HepG2 (cell line): ENCODE data around the gene STX8. TPM values are rescaled to one million over a fixed set of nuclear protein-coding genes. Genes with fewer than 3 reads are reported as not detected.

ENCODE experiments used
- ATAC-seq: fragments of 200-7000 bp; cut with Tn5 transposase; 3 replicates; pipeline ENCODE4 v1.9.1; 2020; ENCODE audit warnings: mild to moderate bottlenecking, moderate library complexity
- BruUV-seq: library from RNA; stranded (reverse); fragments of 400-500 nt; replicated peaks from 2 replicates; lab custom pipeline; 2021; lab: Mats Ljungman, UMichigan
- CTCF ChIA-PET: fragments of 300-600 bp; formaldehyde crosslinking; extraction: SDS; loops from one replicate; lab custom pipeline; 2021; ENCODE audit warnings: low total read pairs, inconsistent platforms, low intra/inter-chr PET ratio; lab: Yijun Ruan, JAX
- POLR2A ChIA-PET: fragments of 350-600 bp; sonication (Branson Sonifier 250); formaldehyde crosslinking; loops from one replicate; lab custom pipeline; 2020; ENCODE audit warnings: antibody characterized with exemption, inconsistent platforms; lab: Yijun Ruan, JAX
- DNase-seq: peaks from one replicate; pipeline ENCODE4 v3.0.0-alpha.2; 2015; ENCODE audit warnings: low spot score
- FAIRE-seq: peaks from 3 replicates; lab custom pipeline; 2011; peaks lifted over from hg19 to GRCh38; lab: Jason Lieb, UNC
- H2AFZ ChIP-seq: one replicate; pipeline ENCODE4 v1.6.1; 2011; ENCODE audit warnings: low read length, inconsistent platforms
- H3K27ac ChIP-seq: fragments of 300-600 bp; 3 replicates; pipeline ENCODE4 v1.8.0; 2011; ENCODE audit warnings: mixed run types, mild to moderate bottlenecking, mixed read lengths, low read length, inconsistent platforms; ENCODE audit not compliant: insufficient read depth; ENCODE audit errors: extremely low read length
- H3K27me3 ChIP-seq, 2 experiments: fragments of 200-600 bp in 1 of 2; 2 replicates in 1 of 2; 3 replicates in 1 of 2; pipeline versions ENCODE4 v1.6.0 to v1.8.0; 2011; ENCODE audit warnings: low read length in 2 of 2, mild to moderate bottlenecking in 2 of 2, moderate library complexity in 2 of 2, inconsistent platforms in 1 of 2; ENCODE audit not compliant: insufficient read depth in 2 of 2, control insufficient read depth in 1 of 2
- H3K36me3 ChIP-seq, 2 experiments: fragments of 200-600 bp in 1 of 2; replicated peaks in 1 of 2; 2 replicates in 1 of 2; 3 replicates in 1 of 2; pipeline versions ENCODE4 v1.5.1 to v1.8.0; 2011; ENCODE audit warnings: low read length in 2 of 2, inconsistent platforms in 1 of 2; ENCODE audit not compliant: insufficient read depth in 2 of 2, control insufficient read depth in 1 of 2
- H3K4me1 ChIP-seq: 2 replicates; pipeline ENCODE4 v1.5.1; 2012; ENCODE audit warnings: low read length, inconsistent platforms; ENCODE audit not compliant: insufficient read depth
- H3K4me2 ChIP-seq: 2 replicates; pipeline ENCODE4 v1.6.0; 2011; ENCODE audit warnings: low read depth, low read length, inconsistent platforms
- H3K4me3 ChIP-seq, 3 experiments: fragments of 200-600 bp in 1 of 3; sonication (generic), shearing (Covaris generic) in 1 of 3; replicated peaks in 1 of 3; 2 replicates each; pipeline ENCODE4 v1.5.1; 2011 to 2016; ENCODE audit warnings: low read length in 3 of 3, inconsistent platforms in 2 of 3, low read depth in 2 of 3, mild to moderate bottlenecking in 2 of 3, control low read depth in 1 of 3, mixed read lengths in 1 of 3; ENCODE audit not compliant: insufficient read depth in 1 of 3
- H3K79me2 ChIP-seq: one replicate; pipeline ENCODE4 v1.6.1; 2011; ENCODE audit warnings: low read length, inconsistent platforms; ENCODE audit not compliant: insufficient read depth
- H3K9ac ChIP-seq: 2 replicates; pipeline ENCODE4 v1.6.0; 2011; ENCODE audit warnings: mild to moderate bottlenecking, low read depth, low read length, inconsistent platforms; ENCODE audit not compliant: insufficient read depth
- H3K9me3 ChIP-seq: 2 replicates; pipeline ENCODE4 v1.5.1; 2012; ENCODE audit warnings: mild to moderate bottlenecking, low read length
- H4K20me1 ChIP-seq: 2 replicates; pipeline ENCODE4 v1.6.0; 2011; ENCODE audit warnings: inconsistent platforms, mild to moderate bottlenecking, low read length, moderate library complexity; ENCODE audit not compliant: insufficient read depth
- HDAC2 ChIP-seq: sonication (generic); formaldehyde crosslinking; IDR thresholded peaks from 2 replicates; pipeline ENCODE4 v1.4.0; 2020; ENCODE audit warnings: missing genetic modification reagents
- NKX3-1 ChIP-seq: sonication (generic); formaldehyde crosslinking; IDR thresholded peaks from 2 replicates; pipeline ENCODE4 v1.5.0; 2020; ENCODE audit warnings: missing genetic modification reagents
- PAWR ChIP-seq: sonication (generic); formaldehyde crosslinking; IDR thresholded peaks from 2 replicates; pipeline ENCODE4 v1.4.0; 2020; ENCODE audit warnings: missing genetic modification reagents, mild to moderate bottlenecking, borderline replicate concordance
- TSC22D2 ChIP-seq: sonication (generic); formaldehyde crosslinking; IDR thresholded peaks from 2 replicates; pipeline ENCODE4 v1.5.1; 2020; ENCODE audit warnings: missing genetic modification reagents, mild to moderate bottlenecking, borderline replicate concordance
- U2AF1 ChIP-seq: fragments of 200-400 bp; formaldehyde crosslinking; optimal IDR thresholded peaks from 2 replicates; pipeline ENCODE3; 2017; ENCODE audit warnings: mild to moderate bottlenecking, low read depth, low read length
- ZNF430 ChIP-seq: sonication (generic); formaldehyde crosslinking; IDR thresholded peaks from 2 replicates; pipeline ENCODE4 v1.9.0; 2021; ENCODE audit warnings: mild to moderate bottlenecking, missing genetic modification reagents
- ZNF724P ChIP-seq: sonication (generic); formaldehyde crosslinking; IDR thresholded peaks from 2 replicates; pipeline ENCODE4 v1.8.0; 2022; ENCODE audit warnings: missing genetic modification reagents, borderline replicate concordance
- ZNF83 ChIP-seq: sonication (generic); formaldehyde crosslinking; IDR thresholded peaks from 2 replicates; pipeline ENCODE4 v1.4.0; 2020; ENCODE audit warnings: missing genetic modification reagents, mild to moderate bottlenecking, borderline replicate concordance
- WGBS: methylation state at CpG from one replicate; pipeline ENCODE4 v1.1.6; 2017; ENCODE audit warnings: low lambda C conversion rate; 5-methylcytosine and 5-hydroxymethylcytosine counted together
- in situ Hi-C: cut with HindIII; loops from 2 replicates; pipeline ENCODE4 v1.10.0; 2017; ENCODE audit warnings: low pct_unique_long_range_greater_than_20kb; ENCODE audit not compliant: extremely low pct_ligation_motif_present
- intact Hi-C: fragments of 100-400 bp; cut with micrococcal nuclease; formaldehyde crosslinking; loops from one replicate; pipeline ENCODE4 v1.10.0; 2022; ENCODE audit not compliant: unreplicated experiment
- polyA plus RNA-seq, 8 experiments: library from polyadenylated mRNA; depleted of rRNA in 3 of 8; stranded (reverse) in 7 of 8; unstranded in 1 of 8; fragments of >200 nt; fragmentation: Illumina TruSeq in 4 of 8; extraction: Trizol in 4 of 8; gene quantifications; 2 replicates each; pipeline versions ENCODE4 v1.2.1 to v1.2.3, GENCODE V29; 2011 to 2016; ENCODE audit warnings: low read depth in 4 of 8, missing spikeins in 1 of 8, mixed read lengths in 1 of 8; ENCODE audit not compliant: insufficient read depth in 1 of 8
- total RNA-seq, 5 experiments: library from RNA; depleted of rRNA; stranded (reverse); fragments of >200 nt; fragmentation: Illumina TruSeq; extraction: Trizol; gene quantifications; 2 replicates each; pipeline ENCODE4 v1.2.3, GENCODE V29; 2016; ENCODE audit warnings: low read depth in 1 of 5
- TF ChIP-seq, protein P1 (sequence below): sonication (generic); formaldehyde crosslinking; IDR thresholded peaks from 2 replicates; pipeline ENCODE4 v1.9.0; 2021; ENCODE audit warnings: mild to moderate bottlenecking, missing genetic modification reagents
- TF ChIP-seq, protein P2 (sequence below): sonication (generic); formaldehyde crosslinking; IDR thresholded peaks from 2 replicates; pipeline ENCODE4 v1.5.0; 2020; ENCODE audit warnings: mild to moderate bottlenecking, missing genetic modification reagents
- TF ChIP-seq, protein P3 (sequence below): IDR thresholded peaks from 2 replicates; pipeline ENCODE4 v1.6.1; 2016; ENCODE audit warnings: missing compliant biosample characterization, missing genetic modification reagents, borderline replicate concordance

STX8 gene
- total and polyA plus RNA-seq, 2 of the 13 experiments (the other 11 are each of a cell fraction or from before 2014, with no cell fraction given) = 36.4 to 53.6 TPM

DNA sequence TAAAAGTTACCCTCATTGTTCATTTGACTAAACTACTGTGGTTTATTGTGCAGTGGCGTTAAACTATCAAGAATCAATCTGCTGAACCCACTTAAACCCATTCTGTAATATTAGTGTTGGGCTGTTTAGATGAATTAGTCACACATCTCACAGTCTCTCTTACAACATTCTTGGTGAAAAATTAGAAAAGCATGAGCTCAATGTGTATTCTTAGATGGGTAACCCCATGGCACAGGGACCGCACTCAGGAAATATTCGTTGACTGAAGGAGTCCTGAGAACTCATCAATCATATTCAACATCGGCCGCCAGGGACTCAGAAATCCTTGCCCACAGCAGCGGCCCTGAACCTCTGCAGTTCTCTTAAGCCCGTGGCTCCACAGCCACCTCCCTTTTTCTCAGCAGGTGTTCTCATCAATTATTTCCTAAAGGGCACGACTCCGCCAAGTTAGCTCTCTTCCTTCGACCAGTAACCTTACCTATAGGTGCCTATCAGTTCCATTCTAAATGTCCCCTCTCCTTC lies 155.6 kb downstream of the STX8 start:
- intact Hi-C loops = no loop called here
- no peak for FAIRE-seq
- no peak for DNase-seq
- H3K9me3 ChIP-seq = peaks cover 15% of the 10 kb centered on the region; the same call in 1 of the 2 replicates
- H3K9ac ChIP-seq = no peak overlapping the region
- no peaks in the 10 kb centered on the region for H3K36me3 ChIP-seq
- CTCF ChIA-PET = no interaction called here
- BruUV-seq = no TSS peak
- H2AFZ ChIP-seq = no peak overlapping the region
- 90% methylated on average over 10 of the region's 10 CpGs for WGBS
- H3K27ac ChIP-seq = no peak overlapping the region
- POLR2A ChIA-PET = no interaction called here
- in situ Hi-C loops = loop anchor here (10.0 kb wide), 1 partner anchor 55 kb away; no protein-coding TSS in a partner anchor
- no peaks in the 10 kb centered on the region for H3K79me2 ChIP-seq
- H3K4me2 ChIP-seq = no peak overlapping the region
- H3K4me1 ChIP-seq = no peaks in the 10 kb centered on the region
- no peak overlapping the region for H3K4me3 ChIP-seq
- ATAC-seq = no peak
- H3K27me3 ChIP-seq = no peaks in the 10 kb centered on the region
- no peaks in the 10 kb centered on the region for H4K20me1 ChIP-seq
- no peak for TF ChIP-seq NKX3-1 (CRISPR knock-in tag)
- no peak for TF ChIP-seq ZNF430
- TF ChIP-seq HDAC2 (CRISPR knock-in tag) = no peak
- TF ChIP-seq ZNF83 (CRISPR knock-in tag) = no peak
- TF ChIP-seq, protein P1, sequence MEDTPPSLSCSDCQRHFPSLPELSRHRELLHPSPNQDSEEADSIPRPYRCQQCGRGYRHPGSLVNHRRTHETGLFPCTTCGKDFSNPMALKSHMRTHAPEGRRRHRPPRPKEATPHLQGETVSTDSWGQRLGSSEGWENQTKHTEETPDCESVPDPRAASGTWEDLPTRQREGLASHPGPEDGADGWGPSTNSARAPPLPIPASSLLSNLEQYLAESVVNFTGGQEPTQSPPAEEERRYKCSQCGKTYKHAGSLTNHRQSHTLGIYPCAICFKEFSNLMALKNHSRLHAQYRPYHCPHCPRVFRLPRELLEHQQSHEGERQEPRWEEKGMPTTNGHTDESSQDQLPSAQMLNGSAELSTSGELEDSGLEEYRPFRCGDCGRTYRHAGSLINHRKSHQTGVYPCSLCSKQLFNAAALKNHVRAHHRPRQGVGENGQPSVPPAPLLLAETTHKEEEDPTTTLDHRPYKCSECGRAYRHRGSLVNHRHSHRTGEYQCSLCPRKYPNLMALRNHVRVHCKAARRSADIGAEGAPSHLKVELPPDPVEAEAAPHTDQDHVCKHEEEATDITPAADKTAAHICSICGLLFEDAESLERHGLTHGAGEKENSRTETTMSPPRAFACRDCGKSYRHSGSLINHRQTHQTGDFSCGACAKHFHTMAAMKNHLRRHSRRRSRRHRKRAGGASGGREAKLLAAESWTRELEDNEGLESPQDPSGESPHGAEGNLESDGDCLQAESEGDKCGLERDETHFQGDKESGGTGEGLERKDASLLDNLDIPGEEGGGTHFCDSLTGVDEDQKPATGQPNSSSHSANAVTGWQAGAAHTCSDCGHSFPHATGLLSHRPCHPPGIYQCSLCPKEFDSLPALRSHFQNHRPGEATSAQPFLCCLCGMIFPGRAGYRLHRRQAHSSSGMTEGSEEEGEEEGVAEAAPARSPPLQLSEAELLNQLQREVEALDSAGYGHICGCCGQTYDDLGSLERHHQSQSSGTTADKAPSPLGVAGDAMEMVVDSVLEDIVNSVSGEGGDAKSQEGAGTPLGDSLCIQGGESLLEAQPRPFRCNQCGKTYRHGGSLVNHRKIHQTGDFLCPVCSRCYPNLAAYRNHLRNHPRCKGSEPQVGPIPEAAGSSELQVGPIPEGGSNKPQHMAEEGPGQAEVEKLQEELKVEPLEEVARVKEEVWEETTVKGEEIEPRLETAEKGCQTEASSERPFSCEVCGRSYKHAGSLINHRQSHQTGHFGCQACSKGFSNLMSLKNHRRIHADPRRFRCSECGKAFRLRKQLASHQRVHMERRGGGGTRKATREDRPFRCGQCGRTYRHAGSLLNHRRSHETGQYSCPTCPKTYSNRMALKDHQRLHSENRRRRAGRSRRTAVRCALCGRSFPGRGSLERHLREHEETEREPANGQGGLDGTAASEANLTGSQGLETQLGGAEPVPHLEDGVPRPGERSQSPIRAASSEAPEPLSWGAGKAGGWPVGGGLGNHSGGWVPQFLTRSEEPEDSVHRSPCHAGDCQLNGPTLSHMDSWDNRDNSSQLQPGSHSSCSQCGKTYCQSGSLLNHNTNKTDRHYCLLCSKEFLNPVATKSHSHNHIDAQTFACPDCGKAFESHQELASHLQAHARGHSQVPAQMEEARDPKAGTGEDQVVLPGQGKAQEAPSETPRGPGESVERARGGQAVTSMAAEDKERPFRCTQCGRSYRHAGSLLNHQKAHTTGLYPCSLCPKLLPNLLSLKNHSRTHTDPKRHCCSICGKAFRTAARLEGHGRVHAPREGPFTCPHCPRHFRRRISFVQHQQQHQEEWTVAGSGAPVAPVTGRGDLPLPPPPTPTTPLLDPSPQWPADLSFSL = no peak
- no peak for TF ChIP-seq TSC22D2
- TF ChIP-seq, protein P2, sequence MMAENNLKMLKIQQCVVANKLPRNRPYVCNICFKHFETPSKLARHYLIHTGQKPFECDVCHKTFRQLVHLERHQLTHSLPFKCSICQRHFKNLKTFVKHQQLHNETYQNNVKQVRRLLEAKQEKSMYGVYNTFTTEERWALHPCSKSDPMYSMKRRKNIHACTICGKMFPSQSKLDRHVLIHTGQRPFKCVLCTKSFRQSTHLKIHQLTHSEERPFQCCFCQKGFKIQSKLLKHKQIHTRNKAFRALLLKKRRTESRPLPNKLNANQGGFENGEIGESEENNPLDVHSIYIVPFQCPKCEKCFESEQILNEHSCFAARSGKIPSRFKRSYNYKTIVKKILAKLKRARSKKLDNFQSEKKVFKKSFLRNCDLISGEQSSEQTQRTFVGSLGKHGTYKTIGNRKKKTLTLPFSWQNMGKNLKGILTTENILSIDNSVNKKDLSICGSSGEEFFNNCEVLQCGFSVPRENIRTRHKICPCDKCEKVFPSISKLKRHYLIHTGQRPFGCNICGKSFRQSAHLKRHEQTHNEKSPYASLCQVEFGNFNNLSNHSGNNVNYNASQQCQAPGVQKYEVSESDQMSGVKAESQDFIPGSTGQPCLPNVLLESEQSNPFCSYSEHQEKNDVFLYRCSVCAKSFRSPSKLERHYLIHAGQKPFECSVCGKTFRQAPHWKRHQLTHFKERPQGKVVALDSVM (CRISPR knock-in tag) = no peak
- TF ChIP-seq U2AF1 = no peak
- TF ChIP-seq PAWR = no peak
- no peak for TF ChIP-seq ZNF724P (CRISPR knock-in tag)
- TF ChIP-seq, protein P3, sequence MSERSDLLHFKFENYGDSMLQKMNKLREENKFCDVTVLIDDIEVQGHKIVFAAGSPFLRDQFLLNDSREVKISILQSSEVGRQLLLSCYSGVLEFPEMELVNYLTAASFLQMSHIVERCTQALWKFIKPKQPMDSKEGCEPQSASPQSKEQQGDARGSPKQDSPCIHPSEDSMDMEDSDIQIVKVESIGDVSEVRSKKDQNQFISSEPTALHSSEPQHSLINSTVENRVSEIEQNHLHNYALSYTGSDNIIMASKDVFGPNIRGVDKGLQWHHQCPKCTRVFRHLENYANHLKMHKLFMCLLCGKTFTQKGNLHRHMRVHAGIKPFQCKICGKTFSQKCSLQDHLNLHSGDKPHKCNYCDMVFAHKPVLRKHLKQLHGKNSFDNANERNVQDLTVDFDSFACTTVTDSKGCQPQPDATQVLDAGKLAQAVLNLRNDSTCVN (CRISPR knock-in tag) = no peak
